Measurements from ENCODE around the gene PCDHGA12.
"Not testable (repeated sequence)": the region's sequence is repeated elsewhere in the genome, so short reads cannot be mapped to it uniquely, and the experiment has no call there.

The PCDHGA12 gene

GRCh38 chr5:141409598-141410306, 20.6 kb upstream of the PCDHGA12 start:
- H3K9me3 Mint-ChIP-seq: peaks cover 100% of the 10 kb centered on the region
- H3K4me1 Mint-ChIP-seq: peaks cover 23% of the 10 kb centered on the region
- peaks cover 95% of the 10 kb centered on the region for H3K36me3 Mint-ChIP-seq (ENCODE audit: low read depth)
- peak overlapping the region; percentile 79 for H3K4me3 Mint-ChIP-seq
- no peak overlapping the region for H3K27ac Mint-ChIP-seq
- no peak for DNase-seq
- H3K27me3 Mint-ChIP-seq (ENCODE audit: low read depth, poor library complexity): peaks cover 23% of the 10 kb centered on the region
- no peak for TF ChIP-seq CTCF (IDR thresholded peaks at IDR 0.05)

GRCh38 chr5:141411575-141411974, 18.7 kb upstream of the PCDHGA12 start:
- Mint-ChIP-seq H3K9me3 (peaks cover 100% of the 10 kb centered on the region), H3K27ac (no peak overlapping the region), H3K36me3 (ENCODE audit: low read depth) (peaks cover 95% of the 10 kb centered on the region), H3K4me3 (peak overlapping the region; percentile 49), H3K27me3 (ENCODE audit: low read depth, poor library complexity) (peaks cover 23% of the 10 kb centered on the region), H3K4me1 (peaks cover 23% of the 10 kb centered on the region)
- DNase-seq: no peak
- no peak for TF ChIP-seq CTCF (IDR thresholded peaks at IDR 0.05)

- peaks cover 97% of the 10 kb centered on the region for H3K36me3 Mint-ChIP-seq (ENCODE audit: low read depth)
- peak; percentile 56 for TF ChIP-seq CTCF (IDR thresholded peaks at IDR 0.05)
- DNase-seq: peak; percentile 45
- peak within 1 kb of the TSS; percentile 81 for H3K27ac Mint-ChIP-seq
- peaks cover 26% of the 10 kb centered on the region for H3K4me1 Mint-ChIP-seq
- peaks cover 99% of the 10 kb centered on the region for H3K9me3 Mint-ChIP-seq
- H3K27me3 Mint-ChIP-seq (ENCODE audit: low read depth, poor library complexity): peaks cover 26% of the 10 kb centered on the region
- H3K4me3 Mint-ChIP-seq: peak within 1 kb of the TSS; percentile 88
Measured at GRCh38 chr5:141412854-141413539, 17.3 kb upstream of the PCDHGA12 start, which contains the start of gene PCDHGA10. TSS of gene PCDHGA10 (plus strand) at chr5:141412987. CDS start at chr5:141413176, 189 bp downstream.

- DNase-seq: no peak
- Mint-ChIP-seq H3K9me3 (peaks cover 99% of the 10 kb centered on the region), H3K4me3 (peak overlapping the region; percentile 88), H3K36me3 (ENCODE audit: low read depth) (peaks cover 97% of the 10 kb centered on the region), H3K27me3 (ENCODE audit: low read depth, poor library complexity) (peaks cover 30% of the 10 kb centered on the region), H3K4me1 (peaks cover 23% of the 10 kb centered on the region), H3K27ac (peak overlapping the region; percentile 81)
- no peak for TF ChIP-seq CTCF (IDR thresholded peaks at IDR 0.05)
Measured at GRCh38 chr5:141413540-141414069, 16.7 kb upstream of the PCDHGA12 start.

- peak overlapping the region; percentile 39 for H3K4me3 Mint-ChIP-seq
Measured at GRCh38 chr5:141414548-141415274, 15.6 kb upstream of the PCDHGA12 start.

GRCh38 chr5:141415275-141415618, 15.1 kb upstream of the PCDHGA12 start:
- H3K9me3 Mint-ChIP-seq: peaks cover 99% of the 10 kb centered on the region
- H3K4me3 Mint-ChIP-seq: peak overlapping the region; percentile 25
- H3K27ac Mint-ChIP-seq, DNase-seq: not testable (repeated sequence)
- peaks cover 97% of the 10 kb centered on the region for H3K36me3 Mint-ChIP-seq (ENCODE audit: low read depth)
- peaks cover 16% of the 10 kb centered on the region for H3K4me1 Mint-ChIP-seq
- H3K27me3 Mint-ChIP-seq (ENCODE audit: low read depth, poor library complexity): peaks cover 25% of the 10 kb centered on the region

More at GRCh38 chr5:141414548-141415274, 15.6 kb upstream of the PCDHGA12 start:
- not testable (repeated sequence) for DNase-seq, H3K27ac Mint-ChIP-seq
- Mint-ChIP-seq H3K4me1 (peaks cover 17% of the 10 kb centered on the region), H3K9me3 (peaks cover 99% of the 10 kb centered on the region), H3K36me3 (ENCODE audit: low read depth) (peaks cover 97% of the 10 kb centered on the region), H3K27me3 (ENCODE audit: low read depth, poor library complexity) (peaks cover 25% of the 10 kb centered on the region)

Measured in nephron progenitor cell (in vitro differentiated cells).